Esophagus squamous epithelium (tissue), 4 donors: ENCODE results near the gene ESPNL.

Experiments used
- POLR2A ChIP-seq, 4 donors: fragments of 450-650 bp; IDR thresholded peaks; one replicate each; pipeline ENCODE4 v1.6.1; 2017; ENCODE audit warnings: antibody characterized with exemption in 4 of 4, mild to moderate bottlenecking in 4 of 4, moderate library complexity in 3 of 4
- TF ChIP-seq, protein P1 (sequence below), 6 experiments: fragments of 450-650 bp in 4 of 6; fragments of 200-600 bp in 2 of 6; sonication (generic) in 2 of 6; IDR thresholded peaks; one replicate each; pipeline ENCODE4 v1.5.1; 2016 to 2019; ENCODE audit warnings: antibody characterized with exemption in 6 of 6, mild to moderate bottlenecking in 4 of 6, moderate library complexity in 4 of 6

DNA sequence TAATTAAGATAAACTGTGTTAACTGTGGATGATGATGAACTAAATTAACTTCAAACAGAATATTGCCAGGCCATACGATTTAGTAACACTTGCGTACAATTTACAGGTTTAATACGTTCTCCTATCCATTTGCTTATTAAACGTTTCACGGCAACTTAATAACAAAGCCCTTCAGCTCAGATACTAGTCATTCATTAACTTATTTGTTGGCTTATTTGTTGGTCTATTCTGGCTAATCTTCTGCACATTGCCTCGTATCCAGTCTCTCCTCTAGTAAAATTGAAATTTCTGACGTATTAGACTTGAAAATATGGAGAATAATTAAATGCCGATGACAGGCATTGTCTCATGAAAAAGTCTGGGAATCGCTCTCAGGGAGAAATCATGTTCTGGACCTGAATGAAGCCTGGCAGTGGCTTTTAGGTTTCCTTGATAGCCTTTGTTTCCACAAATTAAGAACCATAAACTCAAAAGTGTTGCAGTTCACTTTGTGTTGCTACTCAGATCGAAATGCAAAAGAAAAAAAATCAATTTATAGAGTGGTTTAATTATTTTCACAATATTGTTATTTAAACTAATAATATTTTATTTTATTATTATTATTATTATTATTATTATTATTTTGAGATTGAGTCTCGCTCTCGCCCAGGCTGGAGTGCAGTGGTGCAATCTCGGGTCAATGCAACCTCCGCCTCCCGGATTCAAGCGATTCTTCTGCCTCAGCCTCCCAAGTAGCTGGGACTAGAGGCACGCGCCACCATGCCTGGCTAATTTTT is 34.9 kb upstream of the ESPNL start:
- TF ChIP-seq, protein P1, sequence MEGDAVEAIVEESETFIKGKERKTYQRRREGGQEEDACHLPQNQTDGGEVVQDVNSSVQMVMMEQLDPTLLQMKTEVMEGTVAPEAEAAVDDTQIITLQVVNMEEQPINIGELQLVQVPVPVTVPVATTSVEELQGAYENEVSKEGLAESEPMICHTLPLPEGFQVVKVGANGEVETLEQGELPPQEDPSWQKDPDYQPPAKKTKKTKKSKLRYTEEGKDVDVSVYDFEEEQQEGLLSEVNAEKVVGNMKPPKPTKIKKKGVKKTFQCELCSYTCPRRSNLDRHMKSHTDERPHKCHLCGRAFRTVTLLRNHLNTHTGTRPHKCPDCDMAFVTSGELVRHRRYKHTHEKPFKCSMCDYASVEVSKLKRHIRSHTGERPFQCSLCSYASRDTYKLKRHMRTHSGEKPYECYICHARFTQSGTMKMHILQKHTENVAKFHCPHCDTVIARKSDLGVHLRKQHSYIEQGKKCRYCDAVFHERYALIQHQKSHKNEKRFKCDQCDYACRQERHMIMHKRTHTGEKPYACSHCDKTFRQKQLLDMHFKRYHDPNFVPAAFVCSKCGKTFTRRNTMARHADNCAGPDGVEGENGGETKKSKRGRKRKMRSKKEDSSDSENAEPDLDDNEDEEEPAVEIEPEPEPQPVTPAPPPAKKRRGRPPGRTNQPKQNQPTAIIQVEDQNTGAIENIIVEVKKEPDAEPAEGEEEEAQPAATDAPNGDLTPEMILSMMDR (IDR thresholded peaks at IDR 0.05) = no peak
- no peak for TF ChIP-seq POLR2A (IDR thresholded peaks at IDR 0.05)
